HUES64 (cell line): ENCODE results near the gene TBX6.
A peak's percentile ranks its signal among the peaks of the same experiment; 100 is the strongest.

ENCODE experiments used
- H3K27ac ChIP-seq: 2 replicates; pipeline ENCODE4 v1.7.0; 2013; ENCODE audit warnings: low read depth, low read length, inconsistent platforms
- H3K27me3 ChIP-seq: 2 replicates; pipeline ENCODE4 v1.6.1; 2013; ENCODE audit warnings: mild to moderate bottlenecking, low read length; ENCODE audit not compliant: insufficient read depth
- H3K36me3 ChIP-seq: 2 replicates; pipeline ENCODE4 v1.6.1; 2013; ENCODE audit warnings: mild to moderate bottlenecking, low read length; ENCODE audit not compliant: insufficient read depth
- H3K4me1 ChIP-seq: 2 replicates; pipeline ENCODE4 v1.6.1; 2013; ENCODE audit warnings: mild to moderate bottlenecking, low read length, moderate library complexity; ENCODE audit not compliant: insufficient read depth
- H3K4me3 ChIP-seq: 2 replicates; pipeline ENCODE4 v1.5.1; 2013; ENCODE audit warnings: mild to moderate bottlenecking, low read length, moderate library complexity
- H3K9ac ChIP-seq: 2 replicates; pipeline ENCODE4 v1.6.1; 2013; ENCODE audit warnings: mild to moderate bottlenecking, low read depth, low read length
- H3K9me3 ChIP-seq: 2 replicates; pipeline ENCODE4 v1.6.1; 2013; ENCODE audit warnings: low read depth, low read length; ENCODE audit not compliant: insufficient read depth
- WGBS: fragments of 150-250, 120-280 bp; methylation state at CpG from one replicate; pipeline ENCODE4 v1.1.7; 2013; ENCODE audit warnings: missing lambda C conversion rate; 5-methylcytosine and 5-hydroxymethylcytosine counted together

Gene TBX6

GRCh38 chr16:30112197-30113030, 20.7 kb upstream of the TBX6 start:
- Histone ChIP-seq H3K4me3 (no peak overlapping the region), H3K9me3 (no peaks in the 10 kb centered on the region), H3K4me1 (no peaks in the 10 kb centered on the region), H3K27ac (no peak overlapping the region), H3K27me3 (no peaks in the 10 kb centered on the region), H3K9ac (no peak overlapping the region), H3K36me3 (peaks cover 12% of the 10 kb centered on the region)
- WGBS: 65% methylated on average over 29 of the region's 29 CpGs

GRCh38 chr16:30110661-30111060, 18.9 kb upstream of the TBX6 start:
- H3K27ac ChIP-seq: no peak overlapping the region
- no peaks in the 10 kb centered on the region for H3K4me1 ChIP-seq
- WGBS: 76% methylated on average over 6 of the region's 7 CpGs
- no peaks in the 10 kb centered on the region for H3K27me3 ChIP-seq
- no peak overlapping the region for H3K9ac ChIP-seq
- H3K4me3 ChIP-seq: no peak overlapping the region
- H3K36me3 ChIP-seq: peaks cover 3% of the 10 kb centered on the region; the same call in 1 of the 2 replicates
- no peaks in the 10 kb centered on the region for H3K9me3 ChIP-seq

- Histone ChIP-seq H3K27ac (no peak overlapping the region), H3K36me3 (peaks cover 3% of the 10 kb centered on the region; the same call in 1 of the 2 replicates), H3K4me1 (no peaks in the 10 kb centered on the region)
Measured at GRCh38 chr16:30108059-30108850, 16.5 kb upstream of the TBX6 start.

GRCh38 chr16:30104492-30104891, 12.8 kb upstream of the TBX6 start:
- Histone ChIP-seq H3K4me1 (no peaks in the 10 kb centered on the region), H3K4me3 (no peak overlapping the region), H3K36me3 (peaks cover 3% of the 10 kb centered on the region; the same call in 1 of the 2 replicates), H3K27me3 (no peaks in the 10 kb centered on the region), H3K9ac (no peak overlapping the region), H3K27ac (no peak overlapping the region), H3K9me3 (no peaks in the 10 kb centered on the region)
- WGBS: 93% methylated on average over 6 of the region's 6 CpGs

More at GRCh38 chr16:30108059-30108850, 16.5 kb upstream of the TBX6 start:
- Histone ChIP-seq H3K9ac (no peak overlapping the region), H3K4me3 (no peak overlapping the region), H3K9me3 (no peaks in the 10 kb centered on the region), H3K27me3 (no peaks in the 10 kb centered on the region)
- WGBS: 95% methylated on average over 14 of the region's 15 CpGs

GRCh38 chr16:30104090-30104489, 12.4 kb upstream of the TBX6 start:
- WGBS: 93% methylated on average over 4 of the region's 4 CpGs
- Histone ChIP-seq H3K9ac (no peak overlapping the region), H3K27me3 (no peaks in the 10 kb centered on the region), H3K36me3 (peaks cover 3% of the 10 kb centered on the region; the same call in 1 of the 2 replicates), H3K4me3 (no peak overlapping the region), H3K4me1 (no peaks in the 10 kb centered on the region), H3K9me3 (no peaks in the 10 kb centered on the region), H3K27ac (no peak overlapping the region)

GRCh38 chr16:30096862-30097563, 5.3 kb upstream of the TBX6 start:
- Histone ChIP-seq H3K27ac (peak overlapping the region; percentile 83), H3K4me1 (peaks cover 7% of the 10 kb centered on the region; the same call in 1 of the 2 replicates), H3K36me3 (peaks cover 2% of the 10 kb centered on the region; the same call in 1 of the 2 replicates), H3K4me3 (peak overlapping the region; percentile 49), H3K9ac (peak overlapping the region; percentile 71; the same call in 1 of the 2 replicates), H3K9me3 (peaks cover 21% of the 10 kb centered on the region), H3K27me3 (no peaks in the 10 kb centered on the region)
- WGBS: 95% methylated on average over 18 of the region's 18 CpGs

GRCh38 chr16:30096105-30096861, 4.6 kb upstream of the TBX6 start, which contains the start of gene YPEL3:
Gene YPEL3 (minus strand): TSS chr16:30096213. CDS start chr16:30095482, 731 bp downstream.
- WGBS: 10% methylated on average over 77 of the region's 77 CpGs
- peak within 1 kb of the TSS; percentile 71 for H3K9ac ChIP-seq
- H3K36me3 ChIP-seq: peaks cover 2% of the 10 kb centered on the region; the same call in 1 of the 2 replicates
- peaks cover 21% of the 10 kb centered on the region for H3K9me3 ChIP-seq
- no peaks in the 10 kb centered on the region for H3K27me3 ChIP-seq
- H3K27ac ChIP-seq: peak within 1 kb of the TSS; percentile 83
- peak within 1 kb of the TSS; percentile 50 for H3K4me3 ChIP-seq
- H3K4me1 ChIP-seq: peaks cover 7% of the 10 kb centered on the region; the same call in 1 of the 2 replicates

- Histone ChIP-seq H3K4me3 (peak overlapping the region; percentile 50), H3K27me3 (no peaks in the 10 kb centered on the region), H3K36me3 (peaks cover 2% of the 10 kb centered on the region; the same call in 1 of the 2 replicates), H3K4me1 (peaks cover 7% of the 10 kb centered on the region; the same call in 1 of the 2 replicates), H3K9me3 (peaks cover 21% of the 10 kb centered on the region), H3K27ac (peak overlapping the region; percentile 59; the same call in 1 of the 2 replicates), H3K9ac (peak overlapping the region; percentile 52; the same call in 1 of the 2 replicates)
- WGBS: 45% methylated on average over 47 of the region's 47 CpGs
Measured at GRCh38 chr16:30095166-30096078, 3.7 kb upstream of the TBX6 start.

- peaks cover 2% of the 10 kb centered on the region; the same call in 1 of the 2 replicates for H3K36me3 ChIP-seq
- H3K9me3 ChIP-seq: peaks cover 21% of the 10 kb centered on the region
- no peak overlapping the region for H3K27ac ChIP-seq
- H3K4me1 ChIP-seq: peaks cover 7% of the 10 kb centered on the region; the same call in 1 of the 2 replicates
- 92% methylated on average over 11 of the region's 11 CpGs for WGBS
- H3K9ac ChIP-seq: no peak overlapping the region
- H3K4me3 ChIP-seq: no peak overlapping the region
- no peaks in the 10 kb centered on the region for H3K27me3 ChIP-seq
Measured at GRCh38 chr16:30094541-30095165, 2.9 kb upstream of the TBX6 start.
